DMS79 (cell line): ENCODE results near the gene TLCD1.

Experiments
- DNase-seq: peaks from one replicate; lab custom pipeline; 2025; lab: John Stamatoyannopoulos, UW

Gene TLCD1

DNA sequence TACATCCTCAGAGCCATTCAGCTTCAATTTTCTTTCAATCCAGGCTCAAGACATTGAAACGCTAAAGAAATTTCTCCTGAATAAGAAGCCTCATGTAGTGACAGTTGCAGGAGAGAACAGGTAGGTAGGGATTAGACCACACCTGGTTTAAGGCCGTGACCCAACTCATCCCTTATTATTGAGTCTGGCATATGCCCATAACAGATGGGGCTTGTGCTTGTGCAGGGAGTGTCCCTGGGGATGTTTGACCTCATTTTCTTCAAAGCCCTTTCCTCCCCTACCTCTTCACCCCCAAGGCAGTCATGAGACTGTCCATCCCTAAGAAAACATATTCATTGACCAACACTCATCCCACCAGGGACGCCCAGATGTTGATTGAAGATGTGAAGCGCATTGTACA is 39.7 kb downstream of the TLCD1 start:
- DNase-seq: no peak

DNA sequence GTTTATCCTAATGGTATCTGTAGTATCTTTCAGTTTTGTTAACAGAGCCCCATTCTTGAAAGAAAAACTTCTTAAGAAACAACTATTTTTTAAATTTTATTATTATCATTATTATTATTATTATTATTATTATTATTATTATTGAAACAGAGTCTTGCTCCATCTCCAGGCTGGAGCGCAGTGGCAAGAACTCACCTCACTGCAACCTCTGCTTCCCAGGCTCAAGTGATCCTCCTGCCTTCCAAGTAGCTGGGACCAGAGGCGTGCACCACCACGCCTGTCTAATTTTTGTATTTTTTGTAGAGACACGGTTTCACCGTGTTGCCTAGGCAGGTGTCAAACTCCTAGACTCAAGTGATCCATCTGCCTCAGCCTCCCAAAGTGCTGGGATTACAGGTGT is 40.7 kb downstream of the TLCD1 start:
- DNase-seq: no peak

DNA sequence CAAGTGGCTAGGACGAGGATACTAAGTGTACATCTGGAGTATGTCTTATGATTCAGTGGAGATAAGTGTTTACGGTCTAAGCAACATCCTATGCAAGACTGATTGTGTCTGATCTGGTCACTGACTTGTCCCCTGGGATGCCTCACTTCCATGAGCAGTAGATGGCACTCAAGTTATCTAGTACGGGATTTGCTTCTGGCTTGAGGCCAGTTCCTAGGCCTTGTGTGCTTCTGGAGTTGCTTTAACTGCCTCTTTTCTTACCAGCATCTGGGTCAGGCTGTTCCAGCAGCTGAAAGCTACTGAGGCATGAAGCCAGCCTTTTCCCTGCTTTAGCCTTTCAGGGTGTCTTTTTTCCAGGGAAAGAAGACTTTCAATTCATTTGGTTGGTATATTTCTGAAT is 41.1 kb downstream of the TLCD1 start:
- peak; percentile 93 for DNase-seq

DNA sequence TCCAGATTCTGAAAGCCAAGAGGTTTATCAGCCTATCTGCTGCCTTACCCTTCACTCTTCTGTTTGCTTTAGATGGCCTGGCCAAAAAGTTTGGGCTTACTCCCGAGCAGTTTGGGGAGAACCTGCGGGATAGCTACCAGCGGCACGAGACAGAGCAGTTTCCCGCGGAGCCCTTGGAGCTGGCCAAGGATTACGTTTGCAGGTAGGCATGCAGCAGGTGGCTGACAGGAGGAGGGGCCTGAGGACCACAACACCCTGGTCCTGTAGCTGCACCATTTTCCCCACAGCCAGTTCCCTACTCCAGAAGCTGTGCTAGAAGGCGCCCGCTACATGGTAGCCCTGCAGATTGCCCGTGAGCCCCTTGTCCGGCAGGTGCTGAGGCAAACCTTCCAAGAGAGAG is 43.4 kb downstream of the TLCD1 start:
- no peak for DNase-seq

DNA sequence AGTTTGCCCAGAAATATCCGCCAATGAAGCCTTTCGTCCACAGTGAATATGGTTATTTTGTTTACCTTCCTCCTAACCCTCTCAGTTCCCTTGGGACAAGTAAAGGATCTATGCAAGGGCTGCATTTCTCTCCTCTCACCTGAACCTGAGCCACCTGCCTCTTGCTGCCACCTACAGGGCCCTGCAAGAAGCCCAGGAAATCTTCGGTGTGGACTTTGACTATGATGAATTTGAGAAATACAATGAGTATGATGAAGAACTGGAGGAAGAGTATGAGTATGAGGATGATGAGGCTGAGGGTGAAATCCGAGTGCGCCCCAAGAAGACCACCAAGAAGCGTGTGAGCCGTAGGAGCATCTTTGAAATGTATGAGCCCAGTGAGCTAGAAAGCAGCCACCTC is 50.1 kb downstream of the TLCD1 start:
- peak; percentile 20 for DNase-seq

DNA sequence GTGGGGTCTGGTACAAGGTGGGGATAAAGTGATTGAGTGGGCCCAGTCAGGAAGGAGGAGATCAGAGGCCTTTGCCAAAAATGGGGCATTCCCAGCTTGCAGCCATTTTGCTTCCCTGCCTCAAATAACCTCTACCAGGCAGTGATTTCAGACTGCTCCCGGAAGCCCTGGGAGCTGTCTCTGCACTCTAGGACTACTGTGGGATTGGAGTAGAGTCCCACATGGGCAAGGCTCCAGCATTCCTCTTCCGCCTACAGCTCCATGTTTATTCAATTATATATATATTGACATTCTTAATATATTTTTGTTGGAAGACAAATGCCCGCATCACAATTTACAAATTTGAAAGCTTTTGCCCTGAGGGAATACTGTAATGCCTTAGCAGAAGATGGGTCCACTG is 50.5 kb downstream of the TLCD1 start:
- no peak for DNase-seq
